Activated naive CD4-positive, alpha-beta T cell treated with anti-CD3 and anti-CD28 coated beads, Interleukin-2, amount 10 ng/mL, durations not matched to agents 7 days and 5 days (primary cell): ENCODE measurements around the gene CLEC4G.

ENCODE experiments used
- CTCF ChIA-PET: fragments of 350-600 bp; sonication (Branson Sonifier 250); formaldehyde crosslinking; loops from one replicate; lab custom pipeline; 2021; ENCODE audit warnings: antibody characterized with exemption; lab: Charles Lee
- DNase-seq: peaks from one replicate; pipeline ENCODE4 v3.0.0-alpha.2; 2020
- H3K27ac Mint-ChIP-seq: one replicate; pipeline ENCODE4 v1.8.0; 2021; ENCODE audit warnings: mild to moderate bottlenecking, moderate library complexity, mixed read lengths
- H3K27me3 Mint-ChIP-seq: one replicate; pipeline ENCODE4 v1.8.0; 2021; ENCODE audit warnings: mild to moderate bottlenecking, mixed read lengths
- H3K36me3 Mint-ChIP-seq: one replicate; pipeline ENCODE4 v1.8.0; 2021; ENCODE audit warnings: mixed read lengths
- H3K4me1 Mint-ChIP-seq: one replicate; pipeline ENCODE4 v1.8.0; 2021; ENCODE audit warnings: mixed read lengths
- H3K4me3 Mint-ChIP-seq: one replicate; pipeline ENCODE4 v1.8.0; 2021; ENCODE audit warnings: mild to moderate bottlenecking, moderate library complexity, mixed read lengths
- H3K9me3 Mint-ChIP-seq: one replicate; pipeline ENCODE4 v1.8.0; 2021; ENCODE audit warnings: mixed read lengths

The CLEC4G gene

DNA sequence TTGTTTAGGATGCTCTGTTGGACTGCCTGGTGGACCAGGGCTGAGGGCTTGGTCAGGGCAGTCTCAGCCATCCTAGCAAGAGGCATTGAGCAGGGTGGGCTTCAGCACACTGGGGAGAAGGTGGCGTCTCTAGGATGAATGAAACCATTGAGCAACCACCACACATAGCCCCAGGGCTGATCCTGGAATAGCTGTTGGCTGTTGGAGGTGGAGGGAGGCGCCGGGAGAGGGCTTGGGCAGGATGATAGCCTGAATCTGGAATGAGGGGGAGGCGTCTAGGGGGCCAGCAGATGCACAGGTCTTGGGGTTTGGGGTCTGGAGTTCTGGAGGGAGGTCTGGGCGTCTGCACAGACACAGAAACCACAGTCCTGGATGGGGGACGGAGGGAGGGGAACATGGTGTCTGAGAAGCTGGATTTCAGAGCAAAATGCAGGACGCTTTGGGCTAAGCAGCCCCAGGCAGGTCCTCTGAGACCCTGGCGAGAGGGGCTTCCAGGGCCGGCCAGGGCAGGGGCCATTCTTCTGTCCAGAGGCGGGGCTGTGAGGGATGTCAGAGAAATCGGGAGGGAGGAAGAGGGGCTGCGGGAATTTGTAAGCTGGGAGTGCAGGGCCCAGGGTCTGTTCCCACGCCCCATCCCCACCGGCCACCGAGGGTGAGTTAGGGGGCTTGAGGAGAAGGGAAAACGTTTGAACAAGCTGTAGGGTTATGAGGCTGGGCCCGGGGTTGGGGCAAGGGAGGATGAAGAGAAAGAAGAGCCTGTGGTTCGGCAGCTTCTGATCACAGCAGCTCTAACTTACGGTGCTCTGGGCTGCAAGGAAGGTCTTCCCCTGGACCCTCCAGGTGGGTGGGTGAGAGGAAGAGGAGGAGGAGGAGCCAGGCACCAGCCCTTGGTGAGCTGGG is 46.1 kb downstream of the CLEC4G start:
- Mint-ChIP-seq H3K36me3 (peaks cover 11% of the 10 kb centered on the region), H3K27ac (no peak overlapping the region)

DNA sequence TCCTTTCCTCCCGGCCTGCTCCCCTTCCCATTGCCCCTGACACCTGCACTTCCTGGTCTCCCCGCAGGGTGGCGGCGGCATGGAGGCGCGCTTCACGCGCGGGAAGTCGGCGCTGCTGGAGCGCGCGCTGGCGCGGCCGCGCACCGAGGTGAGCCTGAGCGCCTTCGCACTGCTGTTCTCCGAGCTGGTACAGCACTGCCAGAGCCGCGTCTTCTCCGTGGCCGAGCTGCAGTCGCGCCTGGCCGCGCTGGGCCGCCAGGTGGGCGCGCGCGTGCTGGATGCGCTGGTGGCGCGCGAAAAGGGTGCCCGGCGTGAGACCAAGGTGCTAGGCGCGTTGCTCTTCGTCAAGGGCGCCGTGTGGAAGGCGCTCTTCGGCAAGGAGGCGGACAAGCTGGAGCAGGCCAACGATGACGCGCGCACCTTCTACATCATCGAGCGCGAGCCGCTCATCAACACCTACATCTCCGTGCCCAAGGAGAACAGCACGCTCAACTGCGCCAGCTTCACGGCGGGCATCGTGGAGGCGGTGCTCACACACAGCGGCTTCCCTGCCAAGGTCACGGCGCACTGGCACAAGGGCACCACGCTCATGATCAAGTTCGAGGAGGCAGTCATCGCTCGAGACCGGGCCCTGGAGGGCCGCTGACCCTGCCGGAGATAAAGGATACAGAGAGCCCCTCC is 49.6 kb downstream of the CLEC4G start:
- peak overlapping the region; percentile 93 for H3K27ac Mint-ChIP-seq
- H3K4me1 Mint-ChIP-seq: peaks cover 35% of the 10 kb centered on the region
- CTCF ChIA-PET: interaction anchor here (2.7 kb wide), 1 partner anchor 30 kb away, joined by 38 read pairs; no protein-coding TSS in a partner anchor

More for the DNA sequence above, 46.1 kb downstream of the CLEC4G start:
- Mint-ChIP-seq H3K4me1 (peaks cover 6% of the 10 kb centered on the region), H3K9me3 (no peaks in the 10 kb centered on the region), H3K27me3 (peaks cover 4% of the 10 kb centered on the region), H3K4me3 (no peak overlapping the region)
- DNase-seq: no peak
- CTCF ChIA-PET: no interaction called here

DNA sequence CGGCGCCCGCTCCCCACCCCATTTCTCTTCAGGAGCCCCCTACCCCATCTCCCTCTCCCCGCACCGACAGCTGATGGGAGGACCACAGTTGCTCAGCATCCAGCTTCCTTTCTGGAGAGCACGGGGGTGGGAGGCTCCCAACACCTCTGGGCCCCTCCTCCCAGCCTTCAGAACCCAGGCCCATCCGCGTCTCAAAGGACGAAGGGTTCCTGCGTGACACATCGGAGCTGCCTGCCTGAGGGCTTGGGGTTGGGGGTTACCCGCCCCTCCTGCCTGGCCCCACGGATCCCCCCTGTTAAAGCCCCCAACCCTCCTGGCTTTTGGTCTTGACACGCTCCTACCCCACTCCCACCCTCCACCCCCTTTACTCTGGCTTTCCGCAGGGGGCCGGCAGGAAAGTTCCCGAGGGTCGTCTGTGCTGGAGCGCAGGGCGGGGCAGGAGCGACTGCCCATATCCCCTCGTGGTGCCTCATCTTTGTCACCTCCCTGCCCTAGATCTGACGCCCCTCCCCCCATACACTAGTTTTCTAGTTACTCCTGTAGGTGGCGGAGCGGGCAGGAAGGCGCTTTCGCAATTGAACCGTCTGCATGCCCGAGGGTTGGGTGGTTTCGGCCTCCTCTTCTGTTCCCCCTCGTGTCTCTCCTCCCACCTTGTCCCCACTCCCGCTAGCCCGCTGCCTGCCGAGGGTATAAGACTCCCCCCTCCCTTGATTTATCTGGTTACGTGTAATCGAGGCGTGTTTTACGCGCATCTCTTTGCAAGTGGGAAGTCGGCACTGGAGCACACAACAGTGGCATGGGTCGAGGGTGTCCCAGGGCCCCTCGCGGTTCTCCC is 50.4 kb downstream of the CLEC4G start:
- no peaks in the 10 kb centered on the region for H3K9me3 Mint-ChIP-seq
- peak overlapping the region; percentile 93 for H3K27ac Mint-ChIP-seq
- peak; percentile 92 for DNase-seq
- H3K36me3 Mint-ChIP-seq: peaks cover 11% of the 10 kb centered on the region
- peaks cover 23% of the 10 kb centered on the region for H3K27me3 Mint-ChIP-seq
- H3K4me1 Mint-ChIP-seq: peaks cover 43% of the 10 kb centered on the region
- CTCF ChIA-PET: interaction anchor here (0.6 to 2.7 kb wide), 41 partner anchors 9 to 582 kb away, joined by 3 to 38 read pairs (median 4); partner anchors contain the start of genes PEX11G, RETN and STXBP2
- peak overlapping the region; percentile 90 for H3K4me3 Mint-ChIP-seq

More for the DNA sequence above, 49.6 kb downstream of the CLEC4G start:
- peaks cover 11% of the 10 kb centered on the region for H3K36me3 Mint-ChIP-seq
- H3K27me3 Mint-ChIP-seq: peaks cover 16% of the 10 kb centered on the region
- no peak for DNase-seq
- H3K4me3 Mint-ChIP-seq: peak overlapping the region; percentile 90
- no peaks in the 10 kb centered on the region for H3K9me3 Mint-ChIP-seq

DNA sequence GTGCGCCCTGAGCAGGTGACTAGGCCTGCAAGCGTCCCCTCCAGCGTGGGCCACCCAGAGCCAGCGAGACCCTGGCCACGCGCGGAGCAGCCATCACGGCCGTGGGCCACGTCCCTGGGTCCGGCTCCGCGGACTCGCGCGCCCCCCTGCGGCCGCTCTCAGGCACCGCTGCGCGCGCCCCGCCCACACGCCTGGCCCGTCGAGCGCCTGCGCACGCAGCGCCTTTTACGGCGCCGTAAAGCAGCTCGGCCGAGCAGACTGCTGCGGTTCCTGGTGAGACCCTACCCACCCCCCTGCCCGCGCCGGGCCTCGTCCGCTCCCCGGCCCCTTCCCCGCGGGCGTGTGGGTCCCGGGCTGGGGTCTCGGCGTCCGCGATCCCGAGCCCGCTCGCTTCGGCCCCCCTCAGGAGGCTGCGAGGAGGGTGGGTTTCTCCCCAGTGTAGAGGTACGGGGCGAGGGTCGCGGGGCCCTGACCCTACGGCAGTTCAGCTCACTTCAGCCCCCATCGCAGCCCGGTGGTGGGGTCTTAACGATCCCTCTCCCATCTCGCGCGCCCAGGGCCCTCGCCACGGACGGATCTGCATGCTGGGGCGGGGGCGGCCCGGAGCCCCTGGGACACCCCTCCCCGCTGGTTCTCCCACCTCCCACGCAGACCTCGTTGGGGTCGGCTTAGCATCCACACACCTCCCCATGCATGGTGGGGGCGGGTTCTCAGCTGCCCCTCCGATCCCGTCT is 51.1 kb downstream of the CLEC4G start, which contains the start of gene TRAPPC5:
TSS of gene TRAPPC5 (plus strand) at position 228 of the 734 bp plus-strand sequence. CDS start 1,421 bp downstream, outside the sequence.
- CTCF ChIA-PET: interaction anchor here (0.6 to 2.7 kb wide), 42 partner anchors 10 to 581 kb away, joined by 3 to 38 read pairs (median 4); partner anchors contain the start of genes PEX11G, RETN and STXBP2
- H3K27me3 Mint-ChIP-seq: peaks cover 31% of the 10 kb centered on the region
- H3K4me1 Mint-ChIP-seq: peaks cover 51% of the 10 kb centered on the region
- H3K4me3 Mint-ChIP-seq: peak within 1 kb of the TSS; percentile 90
- DNase-seq: peak; percentile 88
- H3K9me3 Mint-ChIP-seq: no peaks in the 10 kb centered on the region
- peaks cover 11% of the 10 kb centered on the region for H3K36me3 Mint-ChIP-seq
- H3K27ac Mint-ChIP-seq: peak within 1 kb of the TSS; percentile 93

DNA sequence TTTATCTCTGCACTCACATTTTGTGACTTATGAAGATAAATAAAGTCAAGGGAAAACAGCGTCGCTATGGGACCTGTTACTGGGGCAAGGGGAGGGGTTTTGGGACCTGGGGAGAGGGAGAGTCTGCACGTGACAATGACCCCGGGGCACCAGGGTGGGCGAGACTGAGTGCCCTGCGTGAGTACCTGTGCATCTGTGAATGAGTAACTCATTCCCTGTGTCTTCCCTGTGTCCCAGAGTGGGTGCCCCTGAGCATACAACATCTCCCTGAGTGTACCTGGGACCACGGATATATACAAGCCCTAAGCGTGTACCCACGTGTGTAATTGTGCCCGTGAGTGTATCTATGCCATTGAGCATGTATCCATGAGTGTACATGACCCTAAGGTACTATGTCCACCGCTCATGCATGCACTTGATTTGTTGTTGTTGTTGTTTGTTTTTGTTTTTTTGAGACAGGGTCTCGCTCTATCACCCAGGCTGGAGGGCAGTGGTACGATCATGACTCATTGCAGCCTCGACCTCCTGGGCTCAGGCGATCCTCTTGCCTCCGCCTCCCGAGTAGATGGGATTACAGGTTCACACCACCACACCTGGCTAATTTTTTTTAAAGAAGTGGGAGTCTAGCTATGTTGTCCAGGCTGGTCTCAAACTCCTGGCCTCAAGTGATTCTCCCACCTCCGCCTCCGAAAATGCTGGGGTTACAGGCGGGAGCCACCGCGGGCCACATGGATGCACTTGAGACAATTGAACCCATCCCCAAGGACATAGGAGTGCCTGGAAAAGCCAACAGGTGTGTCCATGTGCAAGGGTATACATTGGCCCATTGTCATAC is 51.9 kb downstream of the CLEC4G start:
- H3K4me3 Mint-ChIP-seq: peak overlapping the region; percentile 90
- no peak for DNase-seq
- CTCF ChIA-PET: interaction anchor here (0.8 to 2.7 kb wide), 22 partner anchors 10 to 335 kb away, joined by 3 to 38 read pairs (median 5); partner anchors contain the start of genes PEX11G, RETN and STXBP2
- H3K36me3 Mint-ChIP-seq: peaks cover 11% of the 10 kb centered on the region
- no peaks in the 10 kb centered on the region for H3K9me3 Mint-ChIP-seq
- peaks cover 39% of the 10 kb centered on the region for H3K27me3 Mint-ChIP-seq
- peaks cover 52% of the 10 kb centered on the region for H3K4me1 Mint-ChIP-seq
- H3K27ac Mint-ChIP-seq: peak overlapping the region; percentile 74

DNA sequence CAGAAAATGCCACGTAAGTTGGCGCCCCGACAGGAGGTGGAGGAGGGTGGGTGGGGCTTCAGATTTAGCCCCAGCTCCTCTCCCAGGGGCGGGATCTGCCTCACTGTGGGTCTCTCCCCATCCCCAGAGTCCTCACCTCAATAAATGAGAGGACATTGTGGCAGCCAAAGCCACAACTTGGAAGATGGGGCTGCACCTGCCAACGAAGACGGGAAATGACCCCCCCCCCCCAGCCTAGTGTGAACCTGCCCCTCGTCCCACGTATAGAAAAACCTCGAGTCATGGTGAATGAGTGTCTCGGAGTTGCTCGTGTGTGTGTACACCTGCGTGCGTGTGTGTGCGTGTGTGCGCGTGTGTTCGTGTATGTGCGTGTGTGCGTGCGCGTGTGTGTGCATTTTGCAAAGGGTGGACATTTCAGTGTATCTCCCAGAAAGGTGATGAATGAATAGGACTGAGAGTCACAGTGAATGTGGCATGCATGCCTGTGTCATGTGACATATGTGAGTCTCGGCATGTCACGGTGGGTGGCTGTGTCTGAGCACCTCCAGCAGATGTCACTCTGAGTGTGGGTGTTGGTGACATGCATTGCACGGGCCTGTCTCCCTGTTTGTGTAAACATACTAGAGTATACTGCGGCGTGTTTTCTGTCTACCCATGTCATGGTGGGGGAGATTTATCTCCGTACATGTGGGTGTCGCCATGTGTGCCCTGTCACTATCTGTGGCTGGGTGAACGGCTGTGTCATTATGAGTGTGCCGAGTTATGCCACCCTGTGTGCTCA is 52.7 kb downstream of the CLEC4G start:
- peaks cover 11% of the 10 kb centered on the region for H3K36me3 Mint-ChIP-seq
- DNase-seq: peak; percentile 79
- H3K27ac Mint-ChIP-seq: peak overlapping the region; percentile 74
- H3K4me1 Mint-ChIP-seq: peaks cover 57% of the 10 kb centered on the region
- peaks cover 47% of the 10 kb centered on the region for H3K27me3 Mint-ChIP-seq
- H3K4me3 Mint-ChIP-seq: peak overlapping the region; percentile 39
- CTCF ChIA-PET: interaction anchor here (0.9 to 1.4 kb wide), 4 partner anchors 22 to 128 kb away, joined by 3 to 6 read pairs (median 4); no protein-coding TSS in a partner anchor
- no peaks in the 10 kb centered on the region for H3K9me3 Mint-ChIP-seq
